Occipital lobe (tissue), 2 donors: ENCODE results near the gene PLEKHG5. TPM values are rescaled to one million over a fixed set of nuclear protein-coding genes. Genes with fewer than 3 reads are reported as not detected.
"Not testable (repeated sequence)": the region's sequence is repeated elsewhere in the genome, so short reads cannot be mapped to it uniquely, and the experiment has no call there.

Experiments
- DNase-seq: peaks from one replicate; lab custom pipeline; 2025; lab: John Stamatoyannopoulos, UW
- total RNA-seq: library from RNA; depleted of rRNA; stranded (reverse); fragments of >200 nt; gene quantifications from one replicate; pipeline ENCODE4 v1.2.3, GENCODE V29; 2014

PLEKHG5 gene
- total RNA-seq, 1 donor from 2014 or later = 25.6 TPM

DNA sequence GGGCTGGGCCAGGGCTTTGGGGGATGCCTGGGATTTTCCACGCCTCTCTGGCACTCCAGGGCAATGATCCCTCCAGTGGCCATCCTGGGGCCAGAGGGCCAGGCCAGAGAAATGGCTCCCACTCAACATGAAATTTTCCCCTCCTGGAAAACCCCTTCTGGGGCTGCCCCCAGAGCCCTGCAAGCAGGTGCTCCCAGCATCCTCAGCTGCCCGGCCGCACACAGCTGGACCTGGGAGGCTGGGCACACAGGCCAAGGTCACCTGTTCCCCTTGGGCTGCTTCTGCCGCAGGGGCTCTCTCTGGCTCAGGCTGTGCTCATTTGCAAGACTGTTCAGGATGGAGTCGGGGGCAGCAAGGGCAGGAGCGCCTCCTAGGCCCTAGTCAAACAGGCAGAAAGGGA, 63.0 kb downstream of the PLEKHG5 start:
- not testable (repeated sequence) for DNase-seq

DNA sequence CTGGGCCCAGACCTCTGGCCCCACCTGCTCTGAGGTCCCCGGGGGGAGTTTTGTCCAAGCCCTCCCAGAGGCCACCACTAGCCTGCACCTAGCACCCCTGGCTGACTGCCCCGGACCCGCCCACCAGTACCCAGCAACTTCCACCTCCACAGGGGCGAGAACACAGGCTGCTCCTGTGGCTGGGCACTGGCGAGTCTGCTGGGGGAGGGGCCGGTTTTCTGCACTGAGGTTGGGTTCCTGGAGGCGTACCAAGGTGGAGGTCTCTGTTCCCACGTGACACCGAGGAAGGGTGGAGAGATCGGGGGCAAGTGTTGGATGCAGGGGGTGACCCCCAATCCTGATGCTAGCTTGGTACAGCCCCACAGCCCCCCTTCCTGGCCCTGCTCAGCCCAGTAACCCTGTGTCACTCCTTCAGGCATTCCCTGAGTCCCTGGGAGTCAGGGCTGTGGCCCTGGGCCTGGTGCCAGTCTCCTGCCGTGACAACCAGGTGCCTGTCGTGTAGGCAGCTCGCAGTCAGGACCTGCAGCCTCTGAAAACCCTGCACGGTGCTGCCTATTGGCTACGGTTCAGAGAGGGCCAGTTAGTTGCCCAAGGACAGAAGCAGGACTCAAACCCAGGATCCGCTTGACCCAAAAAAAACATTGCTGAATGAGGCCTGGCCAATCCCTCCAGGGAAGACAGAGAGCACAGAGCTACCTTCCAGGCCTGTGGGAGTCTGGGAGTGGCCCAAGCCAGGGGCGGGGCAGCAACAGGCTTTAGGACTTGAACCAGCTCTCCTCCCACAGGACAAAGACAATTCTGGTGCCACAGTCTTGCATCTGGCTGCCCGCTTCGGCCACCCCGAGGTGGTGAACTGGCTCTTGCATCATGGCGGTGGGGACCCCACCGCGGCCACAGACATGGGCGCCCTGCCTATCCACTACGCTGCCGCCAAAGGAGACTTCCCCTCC, 63.8 kb downstream of the PLEKHG5 start:
- DNase-seq = no peak

DNA sequence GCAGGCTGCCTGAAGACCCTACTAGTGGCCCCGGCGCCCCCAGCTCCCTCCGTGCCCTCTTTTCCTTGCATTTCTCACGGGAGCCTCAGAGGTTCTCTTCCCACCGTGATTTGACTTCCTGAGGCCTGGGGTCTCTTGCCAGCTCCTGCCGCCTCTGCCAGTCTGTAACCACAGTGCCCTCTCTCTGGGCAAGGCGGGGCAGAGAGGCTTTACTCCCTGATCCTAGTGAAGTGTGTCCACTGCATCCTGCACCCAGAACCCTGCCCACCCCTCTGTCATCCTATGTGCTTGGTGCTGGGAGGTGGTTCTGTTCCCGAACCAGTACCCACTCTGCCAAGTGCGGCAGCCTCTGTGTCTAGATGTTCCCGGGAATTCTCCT, 64.5 kb downstream of the PLEKHG5 start:
- DNase-seq = no peak

DNA sequence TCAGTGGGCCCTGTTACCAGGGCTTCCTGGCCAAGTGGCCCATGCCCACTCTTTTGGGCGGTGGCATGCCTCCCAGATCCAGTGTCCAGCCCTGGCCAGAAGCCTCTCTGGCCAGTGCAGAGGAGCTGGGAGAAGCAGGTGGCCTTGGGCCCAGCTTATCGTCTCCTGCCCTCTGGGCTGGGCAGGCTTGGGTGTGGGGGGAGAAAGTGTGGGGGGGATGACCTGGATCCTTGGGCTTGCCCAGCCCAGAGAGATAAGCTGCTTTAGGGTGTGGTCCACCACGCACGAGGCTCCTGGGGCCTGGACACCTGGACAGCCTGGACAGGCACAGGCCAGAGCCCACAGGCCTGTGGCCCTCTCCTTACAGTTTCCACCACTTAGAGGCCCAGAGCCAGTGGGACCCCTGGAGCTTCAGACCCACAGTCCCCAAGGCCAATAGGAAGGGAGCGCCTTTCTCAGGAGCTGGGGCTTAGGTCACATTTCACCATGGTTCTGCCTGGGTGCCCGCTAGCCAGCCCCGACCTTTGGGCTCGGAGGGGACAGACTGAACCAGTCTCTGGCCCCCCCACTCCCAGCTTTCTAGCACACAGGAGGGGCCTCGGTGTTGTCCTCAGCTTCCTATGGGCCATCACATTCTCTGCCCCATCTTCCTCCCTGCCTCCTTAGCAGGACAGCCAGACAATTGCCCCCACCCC, 65.0 kb downstream of the PLEKHG5 start:
- no peak for DNase-seq

DNA sequence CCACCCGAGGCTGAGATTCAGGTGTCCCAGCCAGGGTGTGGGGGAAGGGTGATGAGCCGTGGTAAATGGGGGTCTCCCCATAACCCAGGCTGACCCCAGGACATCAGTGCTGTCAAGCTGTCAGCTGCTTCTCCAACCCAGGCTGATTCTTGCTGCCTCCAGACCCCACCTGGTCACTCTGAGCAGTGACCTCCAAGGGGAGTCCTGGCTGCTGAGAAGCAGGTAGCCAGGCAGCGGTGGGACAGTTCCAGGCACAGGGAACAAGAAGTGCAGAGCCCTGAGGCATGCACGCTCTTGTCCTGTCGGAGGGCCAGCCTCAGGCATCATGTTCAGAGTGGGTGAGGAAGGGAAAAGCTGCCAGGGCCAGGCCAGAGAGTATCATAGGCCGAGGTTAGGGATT, 65.8 kb downstream of the PLEKHG5 start:
- DNase-seq = no peak

DNA sequence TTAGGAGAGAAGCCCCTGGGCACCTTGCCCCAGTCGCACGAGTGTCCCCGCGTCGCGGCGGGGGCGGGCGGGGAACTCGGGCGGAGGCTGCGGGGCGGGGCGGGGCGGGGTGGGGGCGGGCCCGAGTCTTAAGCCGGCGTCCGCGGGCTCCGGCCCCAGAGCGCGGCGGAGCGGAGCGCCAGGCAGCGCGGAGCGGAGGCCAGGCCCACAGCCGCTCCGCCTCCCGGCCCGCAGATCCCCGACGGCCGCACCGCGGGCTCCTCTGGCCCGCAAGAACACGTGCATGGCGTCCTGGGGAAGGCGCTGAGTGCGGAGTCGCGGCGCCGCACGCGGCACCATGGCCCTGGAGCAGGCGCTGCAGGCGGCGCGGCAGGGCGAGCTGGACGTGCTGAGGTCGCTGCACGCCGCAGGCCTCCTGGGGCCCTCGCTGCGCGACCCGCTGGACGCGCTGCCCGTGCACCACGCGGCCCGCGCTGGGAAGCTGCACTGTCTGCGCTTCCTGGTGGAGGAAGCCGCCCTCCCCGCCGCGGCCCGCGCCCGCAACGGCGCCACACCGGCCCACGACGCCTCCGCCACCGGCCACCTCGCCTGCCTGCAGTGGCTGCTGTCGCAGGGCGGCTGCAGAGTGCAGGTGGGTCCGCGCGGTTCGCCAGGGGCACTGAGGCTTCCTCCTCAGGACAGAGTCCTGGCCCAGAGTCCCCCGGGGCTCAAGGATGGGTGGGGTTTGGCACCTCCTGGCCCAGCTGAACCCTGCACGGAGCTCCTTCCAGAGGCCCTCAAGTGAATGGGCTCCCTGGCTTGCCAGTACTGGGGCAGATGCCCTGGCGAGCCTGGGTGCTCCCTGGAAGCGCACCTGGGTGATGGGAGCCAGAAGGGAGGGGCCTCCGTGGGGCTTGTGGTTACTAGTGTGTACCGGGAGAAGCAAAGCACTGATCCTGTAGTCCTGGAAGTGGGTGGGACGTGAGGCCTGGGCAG, 66.6 kb downstream of the PLEKHG5 start, which contains the start of gene ESPN:
Gene ESPN, plus strand, starts transcription at position 158 of the 975 bp plus-strand sequence. Its CDS starts 180 bp downstream, at position 338.
- DNase-seq = no peak

DNA sequence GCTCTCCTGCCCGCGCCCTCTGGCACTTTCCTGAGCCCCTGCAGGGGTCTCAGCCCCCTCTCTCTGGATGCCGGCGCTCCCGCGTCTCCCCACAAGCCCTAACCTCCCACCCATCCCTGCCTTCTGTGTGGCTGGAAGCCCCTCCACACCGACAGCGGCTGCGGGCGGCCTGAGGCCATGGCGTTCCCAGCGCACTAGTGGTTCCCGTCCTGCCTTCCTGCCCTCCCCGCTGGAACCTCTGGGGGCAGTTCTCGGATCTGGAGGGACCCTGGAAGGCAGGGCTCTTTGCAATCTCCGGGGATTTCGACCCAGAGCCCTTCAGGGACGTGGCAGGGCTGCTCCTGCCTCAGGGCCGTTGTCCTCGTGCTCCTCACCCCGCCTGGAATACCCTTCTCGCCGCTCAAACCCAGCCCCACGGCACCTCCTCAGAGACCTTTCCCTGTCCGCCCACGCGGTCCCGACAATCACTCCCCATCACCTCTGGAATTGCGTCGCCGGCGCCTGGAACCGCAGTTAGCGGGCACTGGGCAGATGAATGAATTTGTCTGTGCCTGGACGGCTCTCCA, 67.4 kb downstream of the PLEKHG5 start:
- no peak for DNase-seq

DNA sequence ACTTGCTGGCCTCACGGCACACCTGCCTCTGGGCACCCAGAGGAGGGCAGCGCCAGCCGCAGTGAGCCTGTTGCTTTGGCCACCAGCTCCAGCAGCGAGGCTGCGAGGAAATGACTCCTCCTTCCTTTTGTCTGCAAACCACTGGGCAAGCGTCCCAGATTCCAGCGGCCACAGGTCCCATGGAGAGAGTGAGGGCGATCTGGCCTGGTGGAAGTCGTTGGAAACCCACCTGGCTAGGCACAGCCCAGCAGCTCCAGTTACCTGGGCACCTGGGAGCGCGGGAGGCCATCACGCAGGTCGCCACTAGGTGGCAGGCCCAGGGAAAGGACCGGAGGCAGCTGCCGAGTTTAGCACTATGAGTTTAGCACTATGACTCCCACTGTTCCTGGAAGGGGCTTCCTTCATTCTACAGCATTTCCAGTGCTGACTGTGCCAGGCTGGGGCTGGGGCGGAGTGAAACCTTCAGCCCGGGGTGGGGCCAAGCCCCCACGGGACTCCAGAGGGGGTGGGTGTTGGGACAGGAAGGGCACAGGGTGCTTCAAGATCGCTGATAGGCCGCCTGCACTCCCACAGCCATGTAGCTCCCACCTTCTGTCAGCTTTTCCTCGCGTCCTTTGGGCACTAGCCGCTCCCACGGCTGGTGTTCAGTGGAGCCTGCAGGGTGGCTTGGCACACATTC, 68.0 kb downstream of the PLEKHG5 start:
- no peak for DNase-seq

DNA sequence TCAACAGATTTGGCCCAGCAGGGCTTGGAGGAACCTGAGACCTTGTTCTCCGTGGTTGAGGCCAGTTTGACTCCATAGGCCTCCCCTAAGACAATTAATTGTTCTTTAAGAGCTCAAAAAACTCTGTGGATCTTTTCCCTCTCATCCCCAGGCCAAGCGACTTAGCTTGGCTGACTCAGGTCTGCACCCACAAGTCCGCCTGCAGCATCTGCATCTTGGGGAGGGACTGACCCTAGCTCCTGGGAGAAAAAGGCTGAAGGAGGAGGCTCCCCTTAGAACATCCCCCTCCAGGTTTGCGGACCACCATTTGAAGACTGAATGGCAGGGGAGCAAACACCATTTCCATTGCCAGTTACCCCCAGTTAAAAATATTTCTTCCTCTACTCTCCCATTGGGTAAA, 70.2 kb downstream of the PLEKHG5 start:
- no peak for DNase-seq

DNA sequence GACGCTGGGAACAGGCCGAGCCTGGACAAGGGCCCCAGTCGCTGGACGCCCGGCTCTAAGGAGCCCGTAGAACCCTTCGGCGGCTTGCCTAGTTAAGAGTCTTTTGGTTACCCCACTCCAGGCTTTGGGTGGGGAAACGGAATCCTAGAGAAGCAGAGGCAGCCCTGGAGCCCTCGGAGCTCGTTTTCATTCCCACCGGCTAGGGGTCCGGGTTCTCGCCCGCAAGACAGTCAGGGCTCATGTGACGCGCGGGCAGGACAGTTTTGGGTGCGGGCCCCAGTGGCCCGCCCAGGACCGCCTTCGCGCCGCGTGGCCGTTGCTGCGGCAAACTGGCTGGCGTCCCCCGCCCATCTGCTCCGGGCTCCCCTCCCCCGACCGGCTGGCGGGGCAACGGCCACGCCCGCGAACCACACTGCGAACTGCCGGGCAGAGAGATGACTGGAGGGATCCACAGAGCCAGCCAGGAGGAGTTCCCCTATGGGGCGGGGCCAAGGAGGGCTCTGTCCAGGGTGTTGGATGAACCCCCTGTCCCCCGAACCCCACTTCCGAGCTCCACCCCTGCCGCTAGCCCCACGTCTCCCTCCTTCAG, 70.9 kb downstream of the PLEKHG5 start:
- no peak for DNase-seq

DNA sequence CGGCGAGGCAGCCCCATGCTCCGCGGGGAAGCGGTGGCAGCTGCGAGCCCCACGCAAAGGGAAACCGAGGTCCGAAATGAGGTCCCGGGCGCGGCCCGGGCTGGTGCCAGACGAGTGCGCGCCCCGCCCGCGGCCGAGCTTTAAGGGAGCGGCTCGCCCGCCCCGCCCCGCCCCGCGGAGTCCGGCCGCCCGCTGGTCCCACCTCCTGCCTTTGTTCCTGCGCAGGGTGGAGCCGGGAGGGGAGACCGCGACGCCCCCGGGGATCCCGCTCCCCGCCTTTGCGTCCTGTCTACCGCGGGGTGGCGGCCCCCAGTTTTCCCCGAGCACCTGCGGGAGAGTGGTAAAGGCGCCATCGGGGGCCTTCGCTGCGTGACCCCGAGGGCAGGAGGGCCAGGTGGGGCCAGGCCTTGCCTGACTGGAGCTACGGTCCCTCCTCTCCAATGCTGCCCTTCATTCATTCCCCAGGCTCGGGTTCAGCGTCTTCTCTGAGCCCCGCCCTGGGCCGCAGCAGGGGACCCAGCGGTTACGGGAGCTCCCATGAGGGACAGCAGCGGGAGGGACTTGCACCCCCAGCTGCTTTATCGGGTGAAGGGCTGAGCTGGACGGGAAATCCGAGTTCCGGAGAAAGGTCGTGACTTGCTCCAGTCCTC, 71.5 kb downstream of the PLEKHG5 start, which contains the start of gene HES2:
Gene HES2, minus strand, starts transcription at position 116 of the 650 bp plus-strand sequence. Its CDS starts 99 bp downstream, at position 17.
- DNase-seq = no peak

DNA sequence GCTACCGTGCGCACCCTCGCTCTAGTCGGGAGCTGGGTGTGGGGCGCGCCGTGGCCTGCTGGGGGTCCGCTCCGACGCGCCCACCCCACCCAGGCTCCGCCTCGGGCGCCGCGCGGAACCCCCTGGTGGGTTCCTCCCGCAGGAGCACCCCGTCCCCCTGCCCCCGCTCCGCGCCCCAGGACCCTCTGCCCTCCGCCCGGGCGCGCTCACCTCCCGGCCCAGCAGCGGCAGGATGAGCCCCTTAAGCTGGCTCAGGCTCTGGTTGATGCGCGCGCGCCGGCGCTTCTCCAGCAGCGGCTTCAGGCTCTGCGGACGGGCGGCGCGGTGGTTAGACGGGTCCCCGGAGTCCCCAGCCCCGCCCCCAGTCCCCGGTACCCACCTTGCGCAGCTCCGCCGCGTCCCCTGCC, 72.1 kb downstream of the PLEKHG5 start:
- DNase-seq = no peak

DNA sequence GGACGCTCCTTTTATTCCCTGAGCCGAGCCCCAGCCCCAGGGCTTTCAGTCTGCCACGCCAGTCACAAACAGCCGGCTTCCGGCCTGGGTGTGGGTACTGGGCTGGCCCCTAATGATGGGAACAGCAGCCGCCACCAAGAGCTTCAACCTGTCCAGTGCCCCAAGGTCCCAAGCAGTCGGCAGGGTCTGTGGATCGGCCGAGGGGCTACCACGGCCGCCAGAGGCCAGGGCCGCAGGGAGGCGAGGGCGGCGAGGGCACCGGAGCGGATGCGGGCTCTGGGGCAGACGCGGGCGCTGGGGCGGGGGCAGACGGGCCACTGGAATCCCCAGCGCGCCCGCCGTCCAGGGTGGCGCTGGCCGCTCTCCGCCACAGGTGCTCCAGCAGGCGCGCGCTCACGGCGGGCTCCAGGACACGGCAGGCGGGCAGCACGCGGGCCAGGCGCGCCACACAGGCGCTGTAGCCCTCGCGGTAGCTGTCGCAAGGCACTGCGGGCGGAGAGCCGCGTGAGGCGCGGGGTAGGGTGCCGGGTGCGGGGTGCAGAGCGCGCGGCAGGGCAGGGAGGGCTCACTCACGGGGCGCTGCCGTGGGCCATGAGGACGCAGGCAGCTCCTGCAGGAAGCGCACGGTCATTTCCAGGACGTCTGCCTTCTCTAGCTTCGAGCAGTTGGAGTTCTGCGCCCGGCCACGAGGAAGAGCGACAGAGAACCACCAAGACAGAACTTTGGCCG, 72.6 kb downstream of the PLEKHG5 start:
- no peak for DNase-seq

DNA sequence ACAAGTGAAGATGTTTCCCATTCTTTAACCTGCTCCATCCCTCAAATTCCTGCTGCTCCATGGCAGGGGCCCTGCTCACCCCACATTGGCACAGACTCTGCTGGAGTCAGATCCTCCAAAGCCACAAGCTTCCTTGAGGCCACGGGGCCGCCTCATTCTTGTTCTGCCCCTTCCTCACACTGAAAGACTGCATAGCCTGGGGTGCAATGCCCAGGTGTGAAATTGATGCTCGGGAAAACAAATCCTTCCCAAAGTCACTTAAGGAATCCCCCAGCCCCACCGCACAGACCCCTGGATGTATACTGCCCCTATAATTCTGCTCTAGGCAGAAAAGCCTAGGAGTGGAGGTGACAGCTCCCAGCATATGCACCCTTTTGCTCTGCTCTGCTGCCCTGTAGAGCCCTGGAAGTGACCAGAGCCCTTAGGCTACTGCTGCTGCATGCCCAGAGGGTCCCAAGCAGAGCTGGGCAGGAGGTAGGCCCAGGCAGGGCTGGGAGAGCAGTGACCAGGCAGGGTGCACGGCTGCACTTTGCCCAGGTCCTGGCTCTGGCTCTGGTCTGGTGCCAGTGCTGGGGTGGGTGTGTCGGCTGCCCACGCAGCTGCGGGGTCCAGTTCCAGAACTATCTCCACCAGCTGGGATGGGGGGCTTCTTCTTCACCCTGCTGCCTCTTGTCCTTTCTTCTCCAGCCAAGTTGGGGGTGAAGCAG, 73.4 kb downstream of the PLEKHG5 start:
- DNase-seq = no peak
